ENCODE measurements around the gene CLDN20. TPM values are rescaled to one million over a fixed set of nuclear protein-coding genes. Genes with fewer than 3 reads are reported as not detected.
"Not testable (repeated sequence)": the region's sequence is repeated elsewhere in the genome, so short reads cannot be mapped to it uniquely, and the experiment has no call there.

The CLDN20 gene
- total and polyA plus RNA-seq, 2 donors, result not detected

- DNase-seq (ENCODE audit: low read depth in 6 of 9, low spot score in 9 of 9), result peak in 1 of 9 donors; percentile 48
- Histone ChIP-seq H3K36me3 (ENCODE audit: control insufficient read depth in 2 of 2, insufficient read depth in 2 of 2, low read length in 1 of 2) (no peaks in the 10 kb centered on the region), H3K9me3 (ENCODE audit: control insufficient read depth in 2 of 2, insufficient read depth in 1 of 2, low read length in 1 of 2) (no peaks in the 10 kb centered on the region), H3K4me3 (ENCODE audit: low read length in 2 of 2) (no peak overlapping the region), H3K27ac (ENCODE audit: low read depth in 1 of 2, low read length in 1 of 2) (peak overlapping the region in 1 of 2 donors; percentile 34), H3K4me1 (ENCODE audit: control insufficient read depth in 2 of 2, insufficient read depth in 2 of 2, low read length in 2 of 2) (peaks cover 0 to 13% of the 10 kb centered on the region in 2 donors), H3K27me3 (ENCODE audit: control insufficient read depth in 2 of 2, insufficient read depth in 1 of 2, low read length in 1 of 2) (no peaks in the 10 kb centered on the region)
- 88% methylated on average over 12 of the region's 12 CpGs for WGBS
These were observed 40.0 kb upstream of the CLDN20 start for GRCh38 chr6:155223646-155224451.

- peak in 3 of 9 donors; percentile 16 to 34 (median 26) for DNase-seq (ENCODE audit: low read depth in 6 of 9, low spot score in 9 of 9)
- no peaks in the 10 kb centered on the region for H3K9me3 ChIP-seq (ENCODE audit: control insufficient read depth in 2 of 2, insufficient read depth in 1 of 2, low read length in 1 of 2)
- no peak overlapping the region for H3K4me3 ChIP-seq (ENCODE audit: low read length in 2 of 2)
- peaks cover 0 to 13% of the 10 kb centered on the region in 2 donors for H3K4me1 ChIP-seq (ENCODE audit: control insufficient read depth in 2 of 2, insufficient read depth in 2 of 2, low read length in 2 of 2)
- 95% methylated on average over 7 of the region's 7 CpGs for WGBS
- no peaks in the 10 kb centered on the region for H3K27me3 ChIP-seq (ENCODE audit: control insufficient read depth in 2 of 2, insufficient read depth in 1 of 2, low read length in 1 of 2)
- H3K27ac ChIP-seq (ENCODE audit: low read depth in 1 of 2, low read length in 1 of 2), result peak overlapping the region in 1 of 2 donors; percentile 34
- no peaks in the 10 kb centered on the region for H3K36me3 ChIP-seq (ENCODE audit: control insufficient read depth in 2 of 2, insufficient read depth in 2 of 2, low read length in 1 of 2)
These were observed 39.2 kb upstream of the CLDN20 start for GRCh38 chr6:155224618-155225017.

- Histone ChIP-seq H3K27ac (ENCODE audit: low read depth in 1 of 2, low read length in 1 of 2) (no peak overlapping the region), H3K36me3 (ENCODE audit: control insufficient read depth in 2 of 2, insufficient read depth in 2 of 2, low read length in 1 of 2) (no peaks in the 10 kb centered on the region), H3K9me3 (ENCODE audit: control insufficient read depth in 2 of 2, insufficient read depth in 1 of 2, low read length in 1 of 2) (peaks cover 0 to 4% of the 10 kb centered on the region in 2 donors), H3K4me3 (ENCODE audit: low read length in 2 of 2) (no peak overlapping the region), H3K27me3 (ENCODE audit: control insufficient read depth in 2 of 2, insufficient read depth in 1 of 2, low read length in 1 of 2) (no peaks in the 10 kb centered on the region), H3K4me1 (ENCODE audit: control insufficient read depth in 2 of 2, insufficient read depth in 2 of 2, low read length in 2 of 2) (peaks cover 0 to 13% of the 10 kb centered on the region in 2 donors)
- no peak for DNase-seq (ENCODE audit: low read depth in 6 of 9, low spot score in 9 of 9)
- 97% methylated on average over 4 of the region's 4 CpGs for WGBS
These were observed 36.8 kb upstream of the CLDN20 start for GRCh38 chr6:155227046-155227445.

- peaks cover 0 to 28% of the 10 kb centered on the region in 2 donors for H3K4me1 ChIP-seq (ENCODE audit: control insufficient read depth in 2 of 2, insufficient read depth in 2 of 2, low read length in 2 of 2)
- H3K9me3 ChIP-seq (ENCODE audit: control insufficient read depth in 2 of 2, insufficient read depth in 1 of 2, low read length in 1 of 2), result peaks cover 0 to 4% of the 10 kb centered on the region in 2 donors
- H3K27me3 ChIP-seq (ENCODE audit: control insufficient read depth in 2 of 2, insufficient read depth in 1 of 2, low read length in 1 of 2), result no peaks in the 10 kb centered on the region
- no peaks in the 10 kb centered on the region for H3K36me3 ChIP-seq (ENCODE audit: control insufficient read depth in 2 of 2, insufficient read depth in 2 of 2, low read length in 1 of 2)
- 93% methylated on average over 13 of the region's 13 CpGs for WGBS
- no peak overlapping the region for H3K27ac ChIP-seq (ENCODE audit: low read depth in 1 of 2, low read length in 1 of 2)
- DNase-seq (ENCODE audit: low read depth in 6 of 9, low spot score in 9 of 9), result no peak
- no peak overlapping the region for H3K4me3 ChIP-seq (ENCODE audit: low read length in 2 of 2)
These were observed 35.2 kb upstream of the CLDN20 start for GRCh38 chr6:155228546-155229166.

GRCh38 chr6:155230975-155231374 lies 32.8 kb upstream of the CLDN20 start:
- not testable (repeated sequence) for H3K36me3 ChIP-seq (ENCODE audit: control insufficient read depth in 2 of 2, insufficient read depth in 2 of 2, low read length in 1 of 2); DNase-seq (ENCODE audit: low read depth in 6 of 9, low spot score in 9 of 9); H3K9me3 ChIP-seq (ENCODE audit: control insufficient read depth in 2 of 2, insufficient read depth in 1 of 2, low read length in 1 of 2); H3K27ac ChIP-seq (ENCODE audit: low read depth in 1 of 2, low read length in 1 of 2); H3K4me3 ChIP-seq (ENCODE audit: low read length in 2 of 2); H3K27me3 ChIP-seq (ENCODE audit: control insufficient read depth in 2 of 2, insufficient read depth in 1 of 2, low read length in 1 of 2)
- H3K4me1 ChIP-seq (ENCODE audit: control insufficient read depth in 2 of 2, insufficient read depth in 2 of 2, low read length in 2 of 2), result peaks cover 0 to 16% of the 10 kb centered on the region in 2 donors
- WGBS, result 87% methylated on average over 4 of the region's 4 CpGs

- Histone ChIP-seq H3K9me3 (ENCODE audit: control insufficient read depth in 2 of 2, insufficient read depth in 1 of 2, low read length in 1 of 2) (peaks cover 0 to 13% of the 10 kb centered on the region in 2 donors), H3K4me3 (ENCODE audit: low read length in 2 of 2) (no peak overlapping the region), H3K36me3 (ENCODE audit: control insufficient read depth in 2 of 2, insufficient read depth in 2 of 2, low read length in 1 of 2) (no peaks in the 10 kb centered on the region), H3K27me3 (ENCODE audit: control insufficient read depth in 2 of 2, insufficient read depth in 1 of 2, low read length in 1 of 2) (no peaks in the 10 kb centered on the region), H3K4me1 (ENCODE audit: control insufficient read depth in 2 of 2, insufficient read depth in 2 of 2, low read length in 2 of 2) (peaks cover 0 to 16% of the 10 kb centered on the region in 2 donors), H3K27ac (ENCODE audit: low read depth in 1 of 2, low read length in 1 of 2) (peak overlapping the region in 1 of 2 donors; percentile 94)
- WGBS, result 79% methylated on average over 6 of the region's 6 CpGs
- peak in 4 of 9 donors; percentile 21 to 62 (median 40) for DNase-seq (ENCODE audit: low read depth in 6 of 9, low spot score in 9 of 9)
These were observed 31.0 kb upstream of the CLDN20 start for GRCh38 chr6:155232848-155233247.

GRCh38 chr6:155234167-155234566 lies 29.6 kb upstream of the CLDN20 start:
- Histone ChIP-seq H3K4me1 (ENCODE audit: control insufficient read depth in 2 of 2, insufficient read depth in 2 of 2, low read length in 2 of 2) (peaks cover 0 to 16% of the 10 kb centered on the region in 2 donors), H3K9me3 (ENCODE audit: control insufficient read depth in 2 of 2, insufficient read depth in 1 of 2, low read length in 1 of 2) (peaks cover 0 to 15% of the 10 kb centered on the region in 2 donors), H3K27me3 (ENCODE audit: control insufficient read depth in 2 of 2, insufficient read depth in 1 of 2, low read length in 1 of 2) (no peaks in the 10 kb centered on the region), H3K27ac (ENCODE audit: low read depth in 1 of 2, low read length in 1 of 2) (no peak overlapping the region), H3K4me3 (ENCODE audit: low read length in 2 of 2) (no peak overlapping the region), H3K36me3 (ENCODE audit: control insufficient read depth in 2 of 2, insufficient read depth in 2 of 2, low read length in 1 of 2) (no peaks in the 10 kb centered on the region)
- no peak for DNase-seq (ENCODE audit: low read depth in 6 of 9, low spot score in 9 of 9)
- 73% methylated on average over 4 of the region's 4 CpGs for WGBS

- 94% methylated on average over 4 of the region's 4 CpGs for WGBS
- no peak overlapping the region for H3K27ac ChIP-seq (ENCODE audit: low read depth in 1 of 2, low read length in 1 of 2)
- H3K27me3 ChIP-seq (ENCODE audit: control insufficient read depth in 2 of 2, insufficient read depth in 1 of 2, low read length in 1 of 2), result no peaks in the 10 kb centered on the region
These were observed 29.1 kb upstream of the CLDN20 start for GRCh38 chr6:155234687-155235086.

GRCh38 chr6:155235087-155235486 lies 28.7 kb upstream of the CLDN20 start:
- H3K4me3 ChIP-seq (ENCODE audit: low read length in 2 of 2), result no peak overlapping the region
- no peaks in the 10 kb centered on the region for H3K36me3 ChIP-seq (ENCODE audit: control insufficient read depth in 2 of 2, insufficient read depth in 2 of 2, low read length in 1 of 2)
- WGBS, result 79% methylated on average over 5 of the region's 5 CpGs
- H3K4me1 ChIP-seq (ENCODE audit: control insufficient read depth in 2 of 2, insufficient read depth in 2 of 2, low read length in 2 of 2), result peaks cover 0 to 16% of the 10 kb centered on the region in 2 donors
- peaks cover 0 to 12% of the 10 kb centered on the region in 2 donors for H3K9me3 ChIP-seq (ENCODE audit: control insufficient read depth in 2 of 2, insufficient read depth in 1 of 2, low read length in 1 of 2)
- H3K27me3 ChIP-seq (ENCODE audit: control insufficient read depth in 2 of 2, insufficient read depth in 1 of 2, low read length in 1 of 2), result no peaks in the 10 kb centered on the region
- DNase-seq (ENCODE audit: low read depth in 6 of 9, low spot score in 9 of 9), result no peak
- H3K27ac ChIP-seq (ENCODE audit: low read depth in 1 of 2, low read length in 1 of 2), result no peak overlapping the region

More at GRCh38 chr6:155234687-155235086, 29.1 kb upstream of the CLDN20 start:
- H3K4me1 ChIP-seq (ENCODE audit: control insufficient read depth in 2 of 2, insufficient read depth in 2 of 2, low read length in 2 of 2), result peaks cover 0 to 16% of the 10 kb centered on the region in 2 donors
- peaks cover 0 to 15% of the 10 kb centered on the region in 2 donors for H3K9me3 ChIP-seq (ENCODE audit: control insufficient read depth in 2 of 2, insufficient read depth in 1 of 2, low read length in 1 of 2)
- no peaks in the 10 kb centered on the region for H3K36me3 ChIP-seq (ENCODE audit: control insufficient read depth in 2 of 2, insufficient read depth in 2 of 2, low read length in 1 of 2)
- no peak for DNase-seq (ENCODE audit: low read depth in 6 of 9, low spot score in 9 of 9)
- no peak overlapping the region for H3K4me3 ChIP-seq (ENCODE audit: low read length in 2 of 2)

Data from thymus (tissue), 11 donors.